Amygdala (tissue), 56 donors: ENCODE results near the gene HHAT.

Source experiments
- DNase-seq, 56 donors: peaks; one replicate each; lab custom pipeline; 2025; lab: John Stamatoyannopoulos, UW

HHAT gene

GRCh38 chr1:210696709-210697108 is 368.0 kb downstream of the HHAT start:
- DNase-seq, result no peak

- no peak for DNase-seq
Observed at GRCh38 chr1:210697185-210697584, 368.5 kb downstream of the HHAT start.

- no peak for DNase-seq
Observed at GRCh38 chr1:210698661-210699060, 370.0 kb downstream of the HHAT start.

DNA sequence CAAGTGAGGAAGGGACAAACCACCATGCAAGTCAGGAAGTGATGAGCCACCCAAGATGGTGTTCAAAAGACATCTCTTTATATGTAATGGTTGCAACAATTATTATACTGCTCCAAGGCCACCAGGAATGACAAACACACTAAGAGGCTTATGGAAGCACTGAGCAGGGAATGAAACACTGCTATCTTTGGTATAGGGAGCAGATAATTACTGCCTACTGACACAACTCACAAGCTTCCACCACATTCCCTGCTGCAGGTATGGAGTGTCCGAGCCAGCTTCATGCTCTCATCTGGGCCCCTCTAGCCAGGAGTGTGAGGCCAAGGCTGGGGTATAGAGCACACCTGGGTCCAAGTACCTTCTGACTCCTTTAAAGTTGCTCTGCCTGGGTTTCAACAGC is 371.4 kb downstream of the HHAT start:
- DNase-seq, result no peak

DNA sequence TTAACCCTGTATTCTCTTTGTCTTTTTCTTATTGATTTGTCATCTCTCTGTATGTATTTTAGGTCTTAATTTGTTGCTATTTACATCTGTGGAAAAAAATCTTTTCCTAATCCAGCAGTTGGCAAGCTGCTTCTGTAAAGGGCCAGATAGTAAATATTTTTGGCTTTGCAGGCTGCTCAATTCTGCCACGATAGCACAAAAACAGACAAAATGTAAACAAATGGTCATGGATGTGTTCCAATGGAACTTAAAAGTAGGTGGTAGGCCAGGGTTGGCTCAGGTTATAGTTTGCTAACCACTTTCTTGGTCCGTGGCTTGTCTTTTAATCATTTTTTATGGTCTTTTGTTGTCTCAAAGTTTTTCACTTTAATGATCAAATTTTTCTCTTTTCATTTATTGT is 371.8 kb downstream of the HHAT start:
- DNase-seq, result no peak

GRCh38 chr1:210702506-210702905 is 373.8 kb downstream of the HHAT start:
- no peak for DNase-seq

GRCh38 chr1:210703593-210703992 is 374.9 kb downstream of the HHAT start:
- no peak for DNase-seq

DNA sequence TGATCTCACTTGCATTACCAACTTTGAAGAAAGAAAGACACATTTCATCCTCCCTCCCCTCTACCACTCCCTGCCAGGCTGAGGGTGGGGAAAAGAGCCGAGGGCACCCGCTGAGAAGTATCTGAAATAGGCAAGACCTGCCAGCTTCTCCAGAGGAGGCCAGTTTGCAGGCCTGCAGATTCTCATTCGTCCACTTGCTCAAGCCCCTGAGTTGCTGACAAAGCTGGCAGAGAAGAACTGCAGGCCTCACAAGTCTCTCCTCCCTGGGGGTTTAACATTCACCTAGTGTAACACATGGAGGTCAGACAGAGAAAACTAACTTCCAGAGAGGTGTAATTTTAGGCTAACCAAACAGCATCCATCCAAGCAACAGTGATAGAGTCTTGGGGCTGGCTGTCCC is 376.4 kb downstream of the HHAT start:
- no peak for DNase-seq

DNA sequence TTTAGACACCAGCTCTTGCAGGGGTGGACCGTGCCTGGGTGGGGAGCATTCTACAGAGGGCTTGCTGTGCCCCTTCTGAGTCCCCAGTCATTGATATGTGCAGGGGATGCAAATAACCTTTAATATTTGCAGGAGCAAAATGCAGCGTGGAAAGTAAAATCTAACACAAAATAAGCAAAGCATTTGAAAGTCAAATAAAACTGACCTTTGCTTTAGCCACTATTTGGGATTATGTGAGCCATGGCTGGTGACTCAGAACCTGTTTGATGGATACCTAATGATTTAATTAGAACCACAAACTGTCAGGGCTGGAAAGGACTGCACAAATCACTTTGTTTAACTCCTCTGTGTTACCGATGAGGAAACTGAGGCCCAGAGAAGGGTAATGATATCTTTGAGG is 377.5 kb downstream of the HHAT start:
- no peak for DNase-seq

DNA sequence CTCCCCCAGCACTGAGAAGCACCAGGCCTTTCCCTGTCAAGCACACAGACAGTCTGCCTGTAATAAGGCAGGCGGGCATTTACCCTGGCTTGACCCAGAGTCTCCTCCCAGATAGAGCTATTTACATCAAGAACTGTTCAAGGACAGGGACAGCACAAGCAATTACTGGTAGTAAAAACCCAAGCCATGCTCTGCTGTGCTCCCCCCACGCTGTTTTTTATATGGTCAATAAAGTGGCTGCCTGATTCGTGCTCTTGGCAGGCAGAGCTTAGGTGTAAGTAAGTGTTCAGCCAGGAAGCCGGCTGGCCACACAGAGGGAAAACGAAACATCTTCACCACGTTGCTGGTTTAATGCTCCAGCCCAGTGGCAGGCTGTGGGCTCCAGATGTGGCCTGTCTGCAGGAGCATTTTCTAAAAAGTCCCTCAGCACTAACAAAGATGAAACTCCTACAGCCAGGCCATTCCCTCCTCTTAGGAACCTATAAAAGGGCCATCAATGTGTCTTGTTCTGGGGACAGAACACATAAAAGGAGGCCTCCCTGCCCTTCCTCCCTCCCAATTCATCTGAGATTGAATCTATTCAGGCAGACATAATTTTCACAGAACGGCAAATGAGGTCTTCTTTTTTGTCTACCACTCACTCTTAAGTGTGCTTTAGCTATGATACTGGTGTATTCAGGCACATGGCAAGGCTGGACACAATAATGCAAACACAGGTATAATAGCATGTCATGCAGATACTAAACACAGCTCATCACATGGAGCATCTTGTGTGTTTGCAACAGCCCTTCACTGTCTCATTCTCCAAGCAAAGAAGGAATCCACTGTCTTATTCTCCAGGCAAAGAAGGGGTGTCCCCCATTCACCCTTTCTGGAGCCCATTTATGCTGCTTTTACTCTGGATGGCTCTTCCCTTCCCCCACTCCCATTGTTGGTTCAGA is 378.9 kb downstream of the HHAT start:
- DNase-seq, result no peak

DNA sequence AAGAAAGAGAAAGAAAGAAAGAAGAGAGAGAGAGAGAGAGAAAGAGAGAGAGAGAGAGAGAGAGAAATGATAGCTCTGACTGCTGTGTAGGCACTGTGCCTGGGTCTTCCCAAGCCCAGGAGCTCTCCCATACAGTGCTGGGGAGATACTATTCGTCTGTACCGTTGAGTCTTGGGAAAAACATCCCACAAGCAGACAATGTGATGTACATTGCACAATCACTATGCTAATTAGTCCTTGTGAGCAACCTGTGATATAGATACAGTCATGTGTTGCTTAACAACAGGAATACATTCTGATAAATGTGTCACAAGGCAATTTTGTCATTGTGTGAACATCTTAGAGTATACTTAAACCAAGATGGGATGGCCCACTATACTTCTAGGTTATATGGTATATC is 381.0 kb downstream of the HHAT start:
- DNase-seq, result no peak

DNA sequence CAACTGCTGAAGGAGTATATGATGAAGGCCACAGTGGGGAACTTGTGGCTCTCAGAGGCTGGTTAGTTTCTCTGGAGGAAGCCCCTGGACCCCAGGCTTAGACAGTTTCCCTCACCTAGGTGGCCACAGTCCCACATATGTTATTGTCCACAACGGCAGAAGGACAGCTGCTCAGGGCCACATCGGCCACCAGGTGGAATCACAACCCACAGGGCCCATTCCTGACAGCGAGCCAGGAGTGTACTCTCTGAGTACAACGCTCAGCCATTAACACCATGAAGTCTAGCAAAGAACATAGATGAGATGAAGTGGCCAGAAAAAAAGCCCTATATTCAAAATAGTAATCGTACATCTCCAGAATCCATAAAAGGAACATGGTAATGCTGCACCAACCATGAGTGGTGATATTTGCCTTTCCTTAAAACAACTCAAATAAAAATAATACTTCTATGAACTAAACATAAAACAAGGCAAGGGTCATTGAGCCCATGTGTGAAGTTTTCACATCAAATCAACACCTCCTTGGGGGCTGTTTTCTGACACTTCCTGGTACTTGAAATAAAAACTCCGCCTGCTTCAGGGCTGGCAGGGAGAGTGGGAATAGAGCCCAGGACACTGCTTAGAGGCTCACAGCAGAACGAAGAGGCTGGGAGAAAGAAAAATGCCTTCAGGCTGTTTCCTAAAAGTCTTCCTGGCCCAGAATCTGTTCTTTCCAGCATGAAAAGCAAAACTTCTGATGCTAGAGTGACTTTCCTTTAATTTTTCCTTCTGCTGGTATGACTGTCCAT is 383.3 kb downstream of the HHAT start:
- no peak for DNase-seq

DNA sequence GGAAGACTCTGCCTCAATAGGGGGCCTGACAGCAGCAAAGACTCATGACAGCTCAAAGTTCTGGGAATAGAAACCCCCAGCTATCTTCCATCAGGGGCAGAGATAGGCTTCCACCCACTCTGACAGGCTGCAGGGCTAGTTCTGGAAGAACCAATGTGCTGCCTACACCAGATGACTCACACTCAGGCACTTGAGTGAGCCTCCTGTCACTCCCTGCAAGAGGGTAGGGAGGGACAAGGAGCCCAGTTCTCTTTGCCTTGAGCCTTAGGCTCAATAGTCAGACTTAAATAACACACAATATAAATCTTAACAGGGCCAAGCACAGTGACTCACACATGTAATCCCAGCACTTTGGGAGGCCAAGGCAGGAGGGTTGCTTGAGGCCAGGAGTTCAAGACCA is 386.4 kb downstream of the HHAT start:
- peak in 10 of 56 donors; percentile 14 to 60 (median 23) for DNase-seq

DNA sequence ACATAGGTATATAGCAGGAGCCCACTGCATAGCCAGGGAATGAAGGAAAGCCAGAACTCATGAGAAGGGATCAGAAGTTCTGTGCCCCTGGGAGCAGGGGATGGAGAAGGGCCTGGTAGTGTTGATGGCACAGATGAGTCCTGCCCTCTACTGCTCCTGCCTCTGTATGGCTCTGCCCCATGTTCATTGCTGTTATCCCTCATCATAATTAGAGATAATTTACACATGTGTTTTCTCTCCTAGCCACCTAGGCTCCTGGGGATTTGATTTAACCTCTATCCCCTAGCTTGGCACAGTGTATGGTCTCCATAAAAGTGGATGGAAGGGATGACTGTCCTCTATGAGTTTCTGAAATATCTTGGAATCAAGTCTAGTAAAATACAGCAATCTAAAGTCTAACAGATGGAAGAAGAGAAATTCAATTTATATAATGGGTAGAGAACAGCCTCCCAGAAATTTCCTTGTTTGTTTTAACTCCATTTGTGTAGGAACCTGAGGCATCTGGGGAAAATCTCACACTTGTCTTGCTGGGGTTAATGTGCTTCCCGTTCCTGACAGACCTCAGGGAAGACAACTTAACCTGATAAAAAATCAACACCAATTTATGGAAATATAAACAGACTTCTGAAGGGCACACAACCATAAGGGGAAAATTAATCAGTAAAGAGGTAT is 393.8 kb downstream of the HHAT start:
- no peak for DNase-seq

DNA sequence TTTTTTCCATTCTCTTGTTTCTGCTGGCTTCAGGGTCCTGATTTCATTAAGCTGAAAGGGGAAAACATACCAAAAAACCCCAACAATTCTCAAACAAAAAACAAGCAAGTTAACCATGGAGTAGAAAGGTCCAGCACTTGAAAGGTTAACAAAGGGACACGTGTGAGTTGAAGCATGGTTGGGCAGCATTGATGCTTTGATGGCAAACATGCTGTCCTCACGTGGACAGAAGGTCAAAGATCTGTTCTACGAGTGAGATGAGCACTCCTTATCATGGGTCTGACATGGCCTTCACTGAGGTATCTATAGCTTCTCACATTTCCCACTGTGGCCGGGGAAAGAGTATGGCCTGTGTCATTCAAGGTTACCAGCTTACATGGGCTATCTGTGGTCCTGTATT is 394.9 kb downstream of the HHAT start:
- DNase-seq, result no peak

DNA sequence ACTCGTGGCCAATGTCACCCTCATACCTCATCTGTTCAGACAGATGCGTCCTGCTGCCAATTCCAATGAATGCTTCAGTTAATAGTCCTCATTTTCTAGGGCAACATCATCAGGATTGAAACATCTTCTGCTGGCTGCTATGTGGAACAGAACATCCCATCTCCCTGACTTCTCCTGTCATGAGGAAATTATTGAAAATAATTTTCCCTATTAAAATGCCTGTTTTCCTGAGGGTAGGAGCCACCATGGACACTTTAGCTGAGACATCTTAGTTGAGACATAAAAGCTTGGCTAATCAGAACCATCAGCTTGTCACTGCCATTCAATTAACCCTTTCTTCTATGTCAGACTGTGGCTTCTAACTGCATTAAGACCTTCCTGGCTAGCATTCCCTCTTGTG is 396.1 kb downstream of the HHAT start:
- no peak for DNase-seq
